Measurements from ENCODE around the gene SASH1. TPM values are rescaled to one million over a fixed set of nuclear protein-coding genes. Genes with fewer than 3 reads are reported as not detected.

SASH1 gene
- total and polyA plus RNA-seq, 2 of the 8 experiments (the other 6 are each of a cell fraction or from before 2014, with no cell fraction given) = 6.0 to 20.2 TPM

DNA sequence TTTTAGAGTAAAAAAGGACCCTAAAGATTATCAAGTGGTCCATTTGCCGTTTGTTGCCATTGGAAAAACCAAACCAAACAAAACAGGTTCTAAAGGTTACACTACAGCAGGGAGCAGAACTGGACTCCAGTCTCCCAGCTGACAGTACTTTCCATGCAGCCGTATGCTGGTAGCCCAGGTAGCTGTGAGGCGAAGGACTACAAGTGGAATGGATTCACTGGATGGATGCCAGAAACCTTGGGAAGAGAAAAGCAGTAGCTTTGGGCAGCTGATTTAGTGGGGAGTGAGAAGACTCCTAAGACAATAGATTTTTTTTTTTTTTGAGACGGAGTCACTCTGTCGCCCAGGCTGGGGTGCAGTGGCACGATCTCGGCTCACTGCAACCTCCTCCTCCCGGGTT lies 88.3 kb downstream of the SASH1 start:
- Histone ChIP-seq H2BK5ac (ENCODE audit: low read depth, low read length) (no peak overlapping the region), H3K14ac (ENCODE audit: insufficient read length) (no peak overlapping the region), H4K91ac (replicated peaks; ENCODE audit: insufficient read length, low read length) (no peak overlapping the region), H3K23ac (ENCODE audit: insufficient read length) (no peak overlapping the region), H2AK5ac (ENCODE audit: low read depth, low read length) (no peak overlapping the region), H3K36me3 (ENCODE audit: control insufficient read depth in 2 of 4, insufficient read depth in 4 of 4, low read length in 3 of 4) (no peaks in the 10 kb centered on the region), H2BK15ac (ENCODE audit: low read length) (no peak overlapping the region), H3K27ac (ENCODE audit: low read depth, low read length) (no peak overlapping the region), H3K79me1 (ENCODE audit: low read depth, low read length) (no peaks in the 10 kb centered on the region), H4K20me1 (replicated peaks in 1 of 2; ENCODE audit: control insufficient read depth in 1 of 2, insufficient read depth in 2 of 2, low read length in 2 of 2) (peaks cover 0 to 4% of the 10 kb centered on the region in 2 experiments), H2BK20ac (ENCODE audit: low read length) (no peak overlapping the region), H3K4ac (replicated peaks; ENCODE audit: insufficient read length, low read depth, low read length) (no peak overlapping the region), H4K5ac (ENCODE audit: insufficient read length, low read depth, low read length) (no peak overlapping the region), H3K4me3 (ENCODE audit: extremely low read depth in 1 of 4, insufficient read depth in 2 of 4, low read depth in 3 of 4, low read length in 4 of 4) (no peak overlapping the region), H3K23me2 (ENCODE audit: low read depth, low read length) (no peaks in the 10 kb centered on the region), H3K79me2 (ENCODE audit: control insufficient read depth in 1 of 2, insufficient read depth in 2 of 2, low read length in 2 of 2) (peaks cover 0 to 4% of the 10 kb centered on the region in 2 experiments; a peak in 1 of 4 replicates), H3K9me3 (ENCODE audit: insufficient read depth in 2 of 2, low read depth in 1 of 2, low read length in 1 of 2) (no peaks in the 10 kb centered on the region), H3K56ac (replicated peaks; ENCODE audit: insufficient read length, low read depth, low read length) (no peak overlapping the region), H3K4me2 (ENCODE audit: insufficient read depth in 1 of 2, low read depth in 2 of 2, low read length in 2 of 2) (no peak overlapping the region), H3K18ac (ENCODE audit: extremely low read depth, low read length) (no peak overlapping the region), H2BK12ac (ENCODE audit: low read depth, low read length) (no peak overlapping the region), H2AFZ (ENCODE audit: low read length) (no peak overlapping the region), H4K8ac (ENCODE audit: extremely low read depth, insufficient read depth, low read length) (no peak overlapping the region), H3K4me1 (replicated peaks in 1 of 4; ENCODE audit: control insufficient read depth in 3 of 4, insufficient read depth in 4 of 4, low read length in 3 of 4) (0 out of 7 replicates have a peak, but pooled peaks cover 0 to 3% (median 2%) of the 10 kb centered on the region in 4 experiments), H2BK120ac (replicated peaks; ENCODE audit: low read depth, low read length) (no peak overlapping the region), H3K27me3 (replicated peaks in 1 of 4; ENCODE audit: control insufficient read depth in 3 of 4, extremely low read depth in 1 of 4, insufficient read depth in 3 of 4, low read length in 3 of 4) (no peaks in the 10 kb centered on the region), H3K9ac (replicated peaks in 1 of 4; ENCODE audit: extremely low read depth in 1 of 4, low read depth in 3 of 4, low read length in 3 of 4) (no peak overlapping the region)
- WGBS, 2 experiments (ENCODE audit: extremely low coverage in 1 of 2, insufficient coverage in 1 of 2, insufficient read length in 1 of 2, insufficient replicate concordance in 2 of 2, low coverage in 1 of 2, low lambda C conversion rate in 2 of 2, missing lambda C conversion rate in 1 of 2) = 90% methylated on average over 8 of the region's 8 CpGs; no CpG with 5 or more reads in 1 of the 2 experiments
- POLR2A ChIA-PET (ENCODE audit: partially characterized antibody) = no interaction called here
- DNase-seq (ENCODE audit: low read depth in 1 of 2, low spot score in 2 of 2) = no peak
- CTCF ChIA-PET (ENCODE audit: partially characterized antibody) = interaction anchor here (0.7 to 0.8 kb wide), 2 partner anchors 112 to 565 kb away, joined by 3 to 4 read pairs; no protein-coding TSS in a partner anchor
- FAIRE-seq = no peak
- TF ChIP-seq HDAC2 (IDR thresholded peaks at IDR 0.05; ENCODE audit: borderline replicate concordance in 1 of 2, low read depth in 2 of 2, low read length in 2 of 2) (no peak), EZH2 (IDR thresholded peaks at IDR 0.05; ENCODE audit: low read depth, low read length, severe bottlenecking) (no peak), FOSL1 (IDR thresholded peaks at IDR 0.05; ENCODE audit: insufficient read depth, low read depth, low read length) (no peak), BACH1 (IDR thresholded peaks at IDR 0.05; ENCODE audit: low read length) (no peak), KDM5A (IDR thresholded peaks at IDR 0.05; ENCODE audit: low read length) (no peak), GTF2F1 (IDR thresholded peaks at IDR 0.05; ENCODE audit: borderline replicate concordance, low read depth, low read length) (no peak)

All from H1 (cell line).